SK-N-SH (cell line): ENCODE data around the gene MAP7. TPM values are rescaled to one million over a fixed set of nuclear protein-coding genes. Genes with fewer than 3 reads are reported as not detected.

ENCODE experiments used
- CTCF ChIA-PET: fragments of 300-600, 350-600 bp; formaldehyde crosslinking; extraction: SDS; loops from one replicate; lab custom pipeline; 2021; lab: Yijun Ruan, JAX
- POLR2A ChIA-PET: fragments of 350-600 bp; sonication (Branson Sonifier 250); formaldehyde crosslinking; extraction: SDS; loops from one replicate; lab custom pipeline; 2020; ENCODE audit warnings: antibody characterized with exemption, inconsistent platforms; lab: Yijun Ruan, JAX
- DNase-seq: peaks from one replicate; pipeline ENCODE4 v3.0.0; 2012
- H2AFZ ChIP-seq: fragments of 200-600 bp; sonication (generic); 2 replicates; pipeline ENCODE4 v1.8.1; 2016; ENCODE audit warnings: antibody characterized with exemption, mild to moderate bottlenecking, low read depth
- H3F3A ChIP-seq: fragments of 200-600 bp; sonication (generic); replicated peaks from 2 replicates; pipeline ENCODE3; 2016; ENCODE audit warnings: antibody characterized with exemption, mild to moderate bottlenecking; ENCODE audit not compliant: insufficient read depth
- H3K27ac ChIP-seq, 2 experiments: fragments of 200-500 bp in 1 of 2; fragments of 200-600 bp in 1 of 2; sonication (Bioruptor generic) in 1 of 2; sonication (generic), shearing (Covaris generic) in 1 of 2; 2 replicates each; pipeline versions ENCODE4 v1.5.1 to v1.6.1; 2014 to 2016; ENCODE audit warnings: low read depth in 2 of 2, inconsistent platforms in 1 of 2, low read length in 1 of 2, mild to moderate bottlenecking in 1 of 2, mixed read lengths in 1 of 2
- H3K27me3 ChIP-seq: fragments of 200-600 bp; sonication (generic), shearing (Covaris generic); 2 replicates; pipeline ENCODE4 v1.6.1; 2016; ENCODE audit warnings: mixed run types; ENCODE audit not compliant: insufficient read depth
- H3K36me3 ChIP-seq, 2 experiments: fragments of 200-500 bp in 1 of 2; fragments of 200-600 bp in 1 of 2; sonication (Bioruptor generic) in 1 of 2; sonication (generic) in 1 of 2; replicated peaks in 1 of 2; 2 replicates each; pipeline versions ENCODE3 to v1.5.1; 2014 to 2016; ENCODE audit warnings: low read length in 1 of 2, mild to moderate bottlenecking in 1 of 2; ENCODE audit not compliant: insufficient read depth in 2 of 2, control insufficient read depth in 1 of 2
- H3K4me1 ChIP-seq, 2 experiments: fragments of 200-500 bp in 1 of 2; fragments of 200-600 bp in 1 of 2; sonication (Bioruptor generic) in 1 of 2; sonication (generic), shearing (Covaris generic) in 1 of 2; 2 replicates each; pipeline versions ENCODE4 v1.5.1 to v1.6.1; 2014 to 2016; ENCODE audit warnings: low read depth in 1 of 2, low read length in 1 of 2, mixed run types in 1 of 2; ENCODE audit not compliant: insufficient read depth in 2 of 2, control insufficient read depth in 1 of 2
- H3K4me2 ChIP-seq: fragments of 200-600 bp; sonication (generic), shearing (Covaris generic); 2 replicates; pipeline ENCODE4 v1.6.1; 2017; ENCODE audit warnings: mixed run types
- H3K4me3 ChIP-seq, 2 experiments: fragments of 200-500 bp in 1 of 2; fragments of 200-600 bp in 1 of 2; sonication (Bioruptor generic) in 1 of 2; sonication (generic), shearing (Covaris generic) in 1 of 2; 2 replicates each; pipeline versions ENCODE4 v1.5.1 to v1.8.1; 2014 to 2016; ENCODE audit warnings: low read depth in 2 of 2, inconsistent platforms in 1 of 2, low read length in 1 of 2, mild to moderate bottlenecking in 1 of 2, mixed read lengths in 1 of 2, moderate library complexity in 1 of 2
- H3K79me2 ChIP-seq: fragments of 200-600 bp; sonication (generic); 2 replicates; pipeline ENCODE4 v1.8.1; 2017; ENCODE audit warnings: mild to moderate bottlenecking; ENCODE audit not compliant: insufficient read depth
- H3K9ac ChIP-seq: fragments of 200-600 bp; sonication (generic); 2 replicates; pipeline ENCODE4 v1.6.1; 2017; ENCODE audit warnings: mixed run types
- H3K9me2 ChIP-seq: fragments of 200-600 bp; sonication (generic); 2 replicates; pipeline ENCODE4 v1.6.1; 2017; ENCODE audit warnings: mixed run types
- H3K9me3 ChIP-seq: fragments of 200-600 bp; sonication (generic); 2 replicates; pipeline ENCODE4 v1.6.1; 2017; ENCODE audit warnings: mixed run types, mild to moderate bottlenecking, moderate library complexity
- H4K20me1 ChIP-seq: fragments of 200-600 bp; sonication (generic); 2 replicates; pipeline ENCODE4 v1.6.1; 2017; ENCODE audit warnings: mild to moderate bottlenecking, mixed run types; ENCODE audit not compliant: insufficient read depth
- CTCF ChIP-seq: fragments of 200-600 bp; sonication (generic); IDR thresholded peaks from 2 replicates; pipeline ENCODE4 v1.6.1; 2017; ENCODE audit warnings: antibody characterized with exemption, mild to moderate bottlenecking, moderate library complexity
- ELF1 ChIP-seq: IDR thresholded peaks from 2 replicates; pipeline ENCODE4 v1.4.0; 2012
- EP300 ChIP-seq, 2 experiments: IDR thresholded peaks; 2 replicates each; pipeline versions ENCODE4 v1.4.0 to v1.6.1; 2012; ENCODE audit warnings: borderline replicate concordance in 1 of 2, low read depth in 1 of 2, low read length in 1 of 2
- JUND ChIP-seq: IDR thresholded peaks from 2 replicates; pipeline ENCODE4 v1.4.0; 2012
- MEF2A ChIP-seq: IDR thresholded peaks from 2 replicates; pipeline ENCODE4 v1.4.0; 2012; ENCODE audit warnings: low read depth, borderline replicate concordance
- NRF1 ChIP-seq: IDR thresholded peaks from 2 replicates; pipeline ENCODE4 v1.6.1; 2012; ENCODE audit warnings: low read depth, mild to moderate bottlenecking, low read length
- RCOR1 ChIP-seq: fragments of 150-350 bp; IDR thresholded peaks from 2 replicates; pipeline ENCODE4 v1.6.1; 2017; ENCODE audit warnings: antibody characterized with exemption, low read length
- REST ChIP-seq: IDR thresholded peaks from 2 replicates; pipeline ENCODE4 v1.6.1; 2012; ENCODE audit warnings: mild to moderate bottlenecking, low read depth, low read length, moderate library complexity
- RXRA ChIP-seq: IDR thresholded peaks from 2 replicates; pipeline ENCODE4 v1.4.0; 2012; ENCODE audit warnings: low read depth, mild to moderate bottlenecking, borderline replicate concordance
- SIN3A ChIP-seq: IDR thresholded peaks from 2 replicates; pipeline ENCODE4 v1.6.1; 2012; ENCODE audit warnings: low read depth, mild to moderate bottlenecking, low read length, moderate library complexity, borderline replicate concordance
- TAF1 ChIP-seq: IDR thresholded peaks from 2 replicates; pipeline ENCODE4 v1.6.1; 2012; ENCODE audit warnings: low read depth, mild to moderate bottlenecking, low read length, moderate library complexity, borderline replicate concordance
- ZBTB33 ChIP-seq: IDR thresholded peaks from 2 replicates; pipeline ENCODE4 v1.4.0; 2012; ENCODE audit warnings: low read depth, borderline replicate concordance
- WGBS: methylation state at CpG from one replicate; pipeline ENCODE4 v1.1.6; 2017; ENCODE audit warnings: low lambda C conversion rate; 5-methylcytosine and 5-hydroxymethylcytosine counted together
- polyA plus RNA-seq, 3 experiments: library from polyadenylated mRNA; depleted of rRNA; stranded (reverse); fragments of >200 nt; gene quantifications; 2 replicates each; pipeline ENCODE4 v1.2.3, GENCODE V29; 2012
- TF ChIP-seq, protein P1 (sequence below): fragments of 150-350 bp; IDR thresholded peaks from 2 replicates; pipeline ENCODE4 v1.6.1; 2017; ENCODE audit warnings: antibody characterized with exemption, low read length, low read depth, borderline replicate concordance

Gene MAP7
- polyA plus RNA-seq, 1 of the 3 experiments (the other 2 are of a cell fraction) = 0.76 TPM

- TF ChIP-seq CTCF (no peak), MEF2A (no peak), NRF1 (no peak), RXRA (no peak), TAF1 (no peak), JUND (no peak)
- TF ChIP-seq, protein P1, sequence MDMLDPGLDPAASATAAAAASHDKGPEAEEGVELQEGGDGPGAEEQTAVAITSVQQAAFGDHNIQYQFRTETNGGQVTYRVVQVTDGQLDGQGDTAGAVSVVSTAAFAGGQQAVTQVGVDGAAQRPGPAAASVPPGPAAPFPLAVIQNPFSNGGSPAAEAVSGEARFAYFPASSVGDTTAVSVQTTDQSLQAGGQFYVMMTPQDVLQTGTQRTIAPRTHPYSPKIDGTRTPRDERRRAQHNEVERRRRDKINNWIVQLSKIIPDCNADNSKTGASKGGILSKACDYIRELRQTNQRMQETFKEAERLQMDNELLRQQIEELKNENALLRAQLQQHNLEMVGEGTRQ = no peak
These were observed 3.9 kb downstream of the MAP7 start (continued) for GRCh38 chr6:136546331-136546730.

DNA sequence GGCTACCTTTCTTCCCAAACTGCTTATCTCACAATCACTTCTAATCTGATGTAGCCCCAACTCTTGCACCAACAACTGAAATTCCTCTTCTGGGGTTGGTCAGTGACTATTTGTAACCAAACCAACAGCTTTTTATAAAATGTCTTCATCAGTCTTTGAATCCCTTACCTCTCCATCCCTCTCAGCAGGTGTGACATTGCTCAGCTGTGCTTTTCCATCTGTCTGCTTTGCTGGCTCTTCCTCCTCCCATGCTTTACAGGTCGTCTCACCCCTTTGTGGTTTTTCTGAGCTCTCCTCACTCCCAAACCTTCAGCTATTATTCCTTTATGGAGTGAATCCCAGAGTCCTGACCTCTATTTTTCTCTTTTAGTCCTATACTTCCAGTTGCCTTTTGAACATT lies 5.9 kb downstream of the MAP7 start:
- no peaks in the 10 kb centered on the region for H4K20me1 ChIP-seq
- H3K4me1 ChIP-seq = peaks cover 0 to 9% of the 10 kb centered on the region in 2 experiments; a peak in 2 of 4 replicates
- ChIA-PET CTCF (interaction anchor here (4.4 kb wide), 1 partner anchor 18 kb away, joined by 51 read pairs; no protein-coding TSS in a partner anchor), POLR2A (interaction anchor here (0.8 kb wide), 1 partner anchor 18 kb away, joined by 3 read pairs; no protein-coding TSS in a partner anchor)
- H3K27ac ChIP-seq = no peak overlapping the region
- H3K4me2 ChIP-seq = no peak overlapping the region
- H3K27me3 ChIP-seq = peaks cover 7% of the 10 kb centered on the region; the same call in 1 of the 2 replicates
- no peak overlapping the region for H2AFZ ChIP-seq
- H3F3A ChIP-seq = no peaks in the 10 kb centered on the region
- WGBS = 65% methylated on average over 1 of the region's 1 CpG
- H3K9me2 ChIP-seq = no peaks in the 10 kb centered on the region
- H3K9me3 ChIP-seq = no peaks in the 10 kb centered on the region
- TF ChIP-seq ELF1 = no peak
- no peak for DNase-seq
- no peak overlapping the region for H3K4me3 ChIP-seq
- no peaks in the 10 kb centered on the region for H3K79me2 ChIP-seq
- no peak overlapping the region for H3K9ac ChIP-seq
- no peaks in the 10 kb centered on the region for H3K36me3 ChIP-seq

GRCh38 chr6:136541395-136541794 lies 8.8 kb downstream of the MAP7 start:
- Histone ChIP-seq H3K4me2 (no peak overlapping the region), H3K9ac (no peak overlapping the region), H2AFZ (no peak overlapping the region), H4K20me1 (no peaks in the 10 kb centered on the region), H3K36me3 (no peaks in the 10 kb centered on the region), H3K9me3 (no peaks in the 10 kb centered on the region), H3F3A (no peaks in the 10 kb centered on the region), H3K9me2 (no peaks in the 10 kb centered on the region), H3K4me1 (peaks cover 0 to 3% of the 10 kb centered on the region in 2 experiments; a peak in 1 of 4 replicates), H3K27ac (no peak overlapping the region), H3K79me2 (no peaks in the 10 kb centered on the region), H3K4me3 (no peak overlapping the region), H3K27me3 (no peaks in the 10 kb centered on the region)
- WGBS = 67% methylated on average over 2 of the region's 2 CpGs
- TF ChIP-seq ZBTB33 (no peak), EP300 (IDR thresholded peaks at IDR 0.05; ENCODE audit: borderline replicate concordance in 1 of 2, low read depth in 1 of 2, low read length in 1 of 2) (no peak), REST (no peak), SIN3A (no peak), RCOR1 (no peak), MEF2A (no peak)
- TF ChIP-seq, protein P1 = no peak
- POLR2A ChIA-PET = no interaction called here
- CTCF ChIA-PET = interaction anchor here (1.1 kb wide), 1 partner anchor 9 kb away, joined by 5 read pairs; the partner anchor contains the start of gene MAP7
- no peak for DNase-seq
